Mesenchymal stem cell (in vitro differentiated cells and primary cell): ENCODE measurements around the gene ANKRD31. TPM values are rescaled to one million over a fixed set of nuclear protein-coding genes. Genes with fewer than 3 reads are reported as not detected.
A peak's percentile ranks its signal among the peaks of the same experiment; 100 is the strongest.

Experiments
- DNase-seq: peaks from one replicate; pipeline ENCODE4 v3.0.0-alpha.2; 2013
- H2AFZ ChIP-seq: one replicate; pipeline ENCODE4 v1.6.1; 2013; ENCODE audit warnings: low read depth, mild to moderate bottlenecking, control low read depth, inconsistent platforms, low read length, moderate library complexity
- H2AK5ac ChIP-seq: 2 replicates; pipeline ENCODE4 v1.6.1; 2013; ENCODE audit warnings: low read length, moderate library complexity, mild to moderate bottlenecking, inconsistent platforms; ENCODE audit not compliant: severe bottlenecking
- H2BK120ac ChIP-seq: one replicate; pipeline ENCODE4 v1.6.1; 2013; ENCODE audit warnings: low read depth, mild to moderate bottlenecking, inconsistent platforms, low read length, moderate library complexity
- H2BK12ac ChIP-seq, 2 experiments: one replicate each; pipeline ENCODE4 v1.6.1; 2013; ENCODE audit warnings: inconsistent platforms in 2 of 2, low read length in 2 of 2, mild to moderate bottlenecking in 2 of 2, moderate library complexity in 2 of 2, control low read depth in 1 of 2
- H2BK15ac ChIP-seq: one replicate; pipeline ENCODE4 v1.6.1; 2013; ENCODE audit warnings: mild to moderate bottlenecking, low read depth, inconsistent platforms; ENCODE audit not compliant: poor library complexity, severe bottlenecking
- H2BK5ac ChIP-seq: 2 replicates; pipeline ENCODE4 v1.6.1; 2013; ENCODE audit warnings: low read depth, mild to moderate bottlenecking, low read length, control low read depth, inconsistent platforms; ENCODE audit not compliant: poor library complexity, severe bottlenecking
- H3K14ac ChIP-seq, 2 experiments: one replicate each; pipeline ENCODE4 v1.6.1; 2013; ENCODE audit warnings: inconsistent platforms in 2 of 2, low read length in 2 of 2, control low read depth in 1 of 2, mild to moderate bottlenecking in 1 of 2, moderate library complexity in 1 of 2
- H3K18ac ChIP-seq, 2 experiments: one replicate each; pipeline ENCODE4 v1.6.1; 2013; ENCODE audit warnings: inconsistent platforms in 2 of 2, low read length in 2 of 2, control low read depth in 1 of 2, low read depth in 1 of 2, mild to moderate bottlenecking in 1 of 2
- H3K23ac ChIP-seq, 2 experiments: one replicate each; pipeline ENCODE4 v1.6.1; 2013; ENCODE audit warnings: inconsistent platforms in 2 of 2, low read length in 2 of 2, mild to moderate bottlenecking in 2 of 2, moderate library complexity in 2 of 2, control low read depth in 1 of 2
- H3K27ac ChIP-seq: 2 replicates; pipeline ENCODE4 v1.5.1; 2013; ENCODE audit warnings: mild to moderate bottlenecking, moderate library complexity, low read length, control low read depth, inconsistent platforms; ENCODE audit not compliant: poor library complexity, severe bottlenecking
- H3K27me3 ChIP-seq, 2 experiments: 2 replicates each; pipeline versions ENCODE4 v1.6.1 to v1.7.0; 2013; ENCODE audit warnings: low read length in 2 of 2, mild to moderate bottlenecking in 2 of 2, moderate library complexity in 2 of 2, control low read depth in 1 of 2, inconsistent platforms in 1 of 2; ENCODE audit not compliant: control insufficient read depth in 1 of 2, insufficient read depth in 1 of 2
- H3K36me3 ChIP-seq, 2 experiments: 2 replicates each; pipeline versions ENCODE4 v1.6.1 to v1.7.0; 2013; ENCODE audit warnings: low read length in 2 of 2, control low read depth in 1 of 2, inconsistent platforms in 1 of 2, low read depth in 1 of 2, mild to moderate bottlenecking in 1 of 2; ENCODE audit not compliant: insufficient read depth in 2 of 2, control insufficient read depth in 1 of 2
- H3K4ac ChIP-seq, 2 experiments: one replicate each; pipeline ENCODE4 v1.6.1; 2013; ENCODE audit warnings: inconsistent platforms in 2 of 2, low read length in 2 of 2, mild to moderate bottlenecking in 2 of 2, moderate library complexity in 2 of 2, control low read depth in 1 of 2, low read depth in 1 of 2
- H3K4me1 ChIP-seq: 2 replicates; pipeline ENCODE4 v1.6.1; 2013; ENCODE audit warnings: low read depth, low read length, control low read depth; ENCODE audit not compliant: control insufficient read depth, insufficient read depth
- H3K4me2 ChIP-seq: 2 replicates; pipeline ENCODE4 v1.6.1; 2013; ENCODE audit warnings: low read length, mild to moderate bottlenecking, inconsistent platforms; ENCODE audit not compliant: poor library complexity, severe bottlenecking
- H3K4me3 ChIP-seq, 2 experiments: 2 replicates each; pipeline versions ENCODE4 v1.5.1 to v1.7.0; 2013; ENCODE audit warnings: low read length in 2 of 2, mild to moderate bottlenecking in 2 of 2, control low read depth in 1 of 2, low read depth in 1 of 2; ENCODE audit not compliant: insufficient read depth in 1 of 2
- H3K79me1 ChIP-seq: replicated peaks from 2 replicates; pipeline ENCODE4 v1.6.1; 2013; ENCODE audit warnings: mild to moderate bottlenecking, control low read depth, low read length, inconsistent platforms; ENCODE audit not compliant: poor library complexity, severe bottlenecking
- H3K9ac ChIP-seq: 2 replicates; pipeline ENCODE4 v1.7.0; 2013; ENCODE audit warnings: mild to moderate bottlenecking, low read length, moderate library complexity
- H3K9me3 ChIP-seq: 2 replicates; pipeline ENCODE4 v1.7.0; 2013; ENCODE audit warnings: mild to moderate bottlenecking, low read length; ENCODE audit not compliant: control insufficient read depth
- H4K8ac ChIP-seq: one replicate; pipeline ENCODE4 v1.6.1; 2013; ENCODE audit warnings: inconsistent platforms, mild to moderate bottlenecking, low read length, moderate library complexity
- H4K91ac ChIP-seq: one replicate; pipeline ENCODE4 v1.6.1; 2013; ENCODE audit warnings: mild to moderate bottlenecking, low read length, inconsistent platforms
- WGBS: methylation state at CpG from one replicate; pipeline ENCODE4 v1.1.7; 2013; ENCODE audit warnings: mixed read lengths; 5-methylcytosine and 5-hydroxymethylcytosine counted together
- polyA plus RNA-seq, 2 experiments: library from polyadenylated mRNA; stranded (reverse); fragments of 200-250 nt; gene quantifications; one replicate each; pipeline ENCODE4 v1.2.3, GENCODE V29; 2013

The ANKRD31 gene, protein sequence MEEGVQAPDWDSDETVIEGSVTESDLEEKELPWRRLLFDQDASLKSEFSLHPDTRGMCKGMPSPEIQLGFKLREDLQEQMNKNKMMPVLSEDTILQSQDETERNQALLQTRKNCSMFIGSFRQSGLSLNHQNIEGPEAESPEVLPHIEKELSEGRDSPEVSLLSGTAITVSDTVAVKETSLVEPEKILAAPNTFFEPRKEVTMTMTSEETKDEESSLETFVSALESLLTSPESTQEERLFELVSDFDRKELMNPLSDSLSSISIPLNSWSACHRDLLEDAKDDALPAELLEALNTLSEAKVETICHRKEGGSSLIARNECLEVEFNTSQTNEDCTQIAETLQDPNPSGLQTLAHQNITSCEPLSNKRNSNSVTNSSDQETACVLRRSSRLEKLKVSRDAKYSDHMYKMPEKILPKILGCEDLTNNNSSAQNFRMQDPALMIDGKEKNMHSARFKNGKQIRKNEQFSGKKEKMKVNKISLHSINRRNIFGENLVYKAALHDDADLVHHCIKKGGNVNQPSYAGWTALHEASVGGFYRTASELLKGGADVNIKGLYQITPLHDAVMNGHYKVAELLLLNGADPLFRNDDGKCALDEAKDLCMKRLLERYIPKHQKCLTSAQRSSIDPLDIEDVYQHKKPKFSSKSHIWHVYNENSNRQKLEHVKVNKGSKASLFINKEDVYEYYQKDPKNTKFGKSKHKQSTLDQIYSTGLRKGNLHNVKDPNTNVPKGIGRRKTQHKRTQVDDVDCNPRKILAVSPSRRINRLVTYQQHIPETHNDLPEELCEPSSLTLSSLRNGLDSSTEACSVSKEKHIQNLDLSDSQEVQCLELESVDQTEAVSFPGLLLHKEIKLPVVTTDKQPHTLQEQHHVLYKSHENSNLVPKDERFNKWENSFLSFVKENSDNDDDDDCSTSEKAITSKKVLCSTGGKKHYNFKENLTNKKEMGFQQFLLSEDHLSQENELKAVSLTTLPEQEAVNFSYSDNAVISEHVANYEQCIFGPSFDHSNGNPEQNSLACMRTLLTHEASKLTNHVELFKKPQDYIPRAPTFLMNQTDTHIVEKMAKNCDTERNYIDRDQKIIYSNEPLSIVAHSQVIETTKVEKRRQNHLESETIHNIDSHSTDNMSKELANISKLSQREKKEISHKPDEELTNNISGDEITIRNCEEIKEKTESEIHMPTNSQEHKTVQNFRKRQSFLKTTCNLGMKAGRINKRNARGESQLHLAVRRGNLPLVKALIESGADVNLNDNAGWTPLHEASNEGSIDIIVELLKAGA (N-terminal part only)
- polyA plus RNA-seq (2013, experiment 1 of 2): 0.01 TPM
- polyA plus RNA-seq (2013, experiment 2 of 2): not detected

DNA sequence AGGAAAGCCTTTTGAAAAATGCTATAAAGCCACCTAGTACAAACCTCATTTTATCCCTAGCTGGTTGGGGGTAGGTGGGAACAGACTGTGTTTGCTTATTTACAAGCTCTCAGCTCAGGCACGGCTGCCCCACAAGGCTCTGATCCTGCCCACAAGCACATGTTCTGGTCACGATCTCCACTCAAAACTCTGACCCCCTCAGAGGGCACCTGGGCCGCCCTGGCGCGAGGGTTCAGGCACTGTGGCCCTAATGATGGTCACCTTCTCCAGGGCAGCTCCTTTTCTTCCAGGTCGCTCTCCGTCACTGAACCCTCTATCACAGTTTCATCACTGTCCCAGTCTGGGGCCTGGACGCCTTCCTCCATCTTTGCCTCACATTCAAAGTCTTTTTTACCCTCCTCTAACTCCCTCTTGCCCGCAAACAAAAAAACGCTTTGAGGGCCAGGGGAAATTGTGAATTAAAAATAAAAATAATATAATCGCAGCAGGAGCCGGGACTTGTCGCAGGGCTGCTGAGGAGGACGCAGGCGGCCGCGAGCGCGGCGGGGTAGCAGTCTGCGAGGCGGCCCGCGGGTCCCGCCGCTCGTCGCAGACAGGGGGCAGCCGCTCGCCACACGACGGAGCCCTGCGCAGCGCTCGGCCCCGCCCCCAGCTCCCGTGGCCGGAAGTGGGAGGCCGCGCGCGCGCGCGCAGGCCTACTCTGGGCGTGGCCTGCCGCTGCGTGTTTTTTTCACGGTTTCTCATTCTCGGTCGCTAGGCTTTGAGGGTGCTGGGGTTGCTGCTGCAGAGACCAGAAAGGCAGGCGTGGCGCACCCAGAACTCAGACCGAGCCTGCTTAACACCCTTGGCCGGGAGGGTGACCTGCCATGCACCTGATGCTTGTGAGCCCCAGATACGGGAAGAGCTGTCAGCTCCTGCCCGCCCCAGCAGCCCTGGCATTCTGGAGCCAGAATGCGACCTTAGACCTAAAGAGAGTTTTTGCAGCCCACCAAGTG lies at the start of gene ANKRD31:
Gene ANKRD31 (minus strand): TSS at position 557 of the 995 bp plus-strand sequence. CDS start 192 bp downstream, at position 365.
- Histone ChIP-seq H3K18ac (peak within 1 kb of the TSS; percentile 34 to 76), H3K4ac (peak within 1 kb of the TSS; percentile 39 to 75), H3K36me3 (no peaks in the 10 kb centered on the region), H3K4me1 (peaks cover 11% of the 10 kb centered on the region), H3K4me2 (peak within 1 kb of the TSS; percentile 59), H3K4me3 (peak within 1 kb of the TSS; percentile 69 to 93), H4K8ac (peak within 1 kb of the TSS; percentile 100), H2BK5ac (no peak within 1 kb of the TSS), H2AFZ (peak within 1 kb of the TSS; percentile 94), H3K23ac (no peak within 1 kb of the TSS), H4K91ac (peak within 1 kb of the TSS; percentile 94), H2BK15ac (no peak within 1 kb of the TSS), H3K9me3 (no peaks in the 10 kb centered on the region), H2AK5ac (no peak within 1 kb of the TSS), H2BK12ac (peak within 1 kb of the TSS; percentile 70 to 83), H3K27me3 (no peaks in the 10 kb centered on the region), H2BK120ac (peak within 1 kb of the TSS; percentile 73), H3K9ac (peak within 1 kb of the TSS; percentile 95), H3K27ac (peak within 1 kb of the TSS; percentile 20), H3K14ac (peak within 1 kb of the TSS in 1 of 2 experiments; percentile 45), H3K79me1 (no peaks in the 10 kb centered on the region)
- 9% methylated on average over 57 of the region's 58 CpGs for WGBS
- DNase-seq: peak; percentile 72

DNA sequence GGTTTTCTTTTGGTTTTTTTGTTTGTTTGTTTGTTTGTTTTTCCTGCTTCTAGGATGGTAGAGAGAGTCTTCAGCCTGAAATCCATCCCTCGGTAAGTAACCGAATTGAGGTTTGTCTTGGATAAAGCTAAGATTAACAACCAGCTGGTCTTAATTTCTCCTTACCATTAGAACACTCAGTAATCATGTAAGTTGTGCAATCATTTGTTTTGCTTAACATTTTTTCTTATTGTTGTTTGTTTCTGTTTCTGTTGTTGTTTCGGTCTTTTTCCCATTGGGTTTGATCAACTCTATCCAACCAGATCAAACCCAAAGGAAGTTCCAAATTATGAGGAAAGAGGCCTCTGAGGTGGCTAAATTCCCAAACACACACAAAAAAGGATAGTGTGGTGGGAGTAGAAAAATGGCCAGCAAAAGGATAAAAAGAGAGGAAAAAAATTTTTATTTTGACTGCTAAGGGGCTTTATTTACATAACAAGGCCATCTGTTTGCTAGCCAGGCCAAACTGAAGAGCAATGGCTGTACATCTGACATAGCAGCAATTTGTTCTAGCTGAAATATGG lies 49.6 kb upstream of the ANKRD31 start:
- H2BK120ac ChIP-seq: no peak overlapping the region
- H3K4me3 ChIP-seq: no peak overlapping the region
- H2AK5ac ChIP-seq: no peak overlapping the region
- WGBS: no CpG with 5 or more reads among the region's 3 CpGs
- no peak overlapping the region for H2AFZ ChIP-seq
- no peaks in the 10 kb centered on the region for H3K4me1 ChIP-seq
- no peak overlapping the region for H2BK12ac ChIP-seq
- no peaks in the 10 kb centered on the region for H3K36me3 ChIP-seq
- H3K4ac ChIP-seq: no peak overlapping the region
- no peak overlapping the region for H3K18ac ChIP-seq
- H3K14ac ChIP-seq: no peak overlapping the region
- H3K9ac ChIP-seq: no peak overlapping the region
- no peak overlapping the region for H3K4me2 ChIP-seq
- H3K79me1 ChIP-seq: no peaks in the 10 kb centered on the region
- no peaks in the 10 kb centered on the region for H3K27me3 ChIP-seq
- no peak overlapping the region for H2BK15ac ChIP-seq
- peak; percentile 18 for DNase-seq
- H3K23ac ChIP-seq: no peak overlapping the region
- H4K91ac ChIP-seq: no peak overlapping the region
- no peak overlapping the region for H2BK5ac ChIP-seq
- H3K27ac ChIP-seq: no peak overlapping the region
- H3K9me3 ChIP-seq: peaks cover 2% of the 10 kb centered on the region
- H4K8ac ChIP-seq: no peak overlapping the region

DNA sequence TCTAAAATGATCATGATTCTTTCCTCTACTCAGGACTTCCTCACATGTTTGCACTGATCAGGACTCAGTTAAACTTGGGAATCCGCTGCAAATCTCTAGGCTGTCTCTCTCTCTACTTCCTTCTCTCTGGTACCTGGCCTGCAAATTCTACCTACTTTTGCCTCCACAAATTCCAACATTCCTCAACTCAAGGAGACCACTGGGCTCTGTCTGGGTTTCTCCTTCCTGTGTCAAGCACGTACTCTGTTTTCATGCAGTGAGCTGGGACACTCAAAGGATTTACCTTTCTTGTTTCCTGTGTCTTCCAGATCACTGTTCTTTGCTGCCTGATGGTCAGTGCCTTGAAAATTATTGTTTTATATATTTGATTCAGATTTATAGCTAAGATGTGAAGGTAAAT lies 45.9 kb upstream of the ANKRD31 start:
- Histone ChIP-seq H3K9me3 (no peaks in the 10 kb centered on the region), H3K36me3 (no peaks in the 10 kb centered on the region), H4K91ac (no peak overlapping the region), H2BK120ac (no peak overlapping the region), H3K4me1 (no peaks in the 10 kb centered on the region), H2BK12ac (no peak overlapping the region), H2BK15ac (no peak overlapping the region), H3K4me2 (no peak overlapping the region), H4K8ac (no peak overlapping the region), H3K4me3 (no peak overlapping the region), H3K18ac (no peak overlapping the region), H3K14ac (no peak overlapping the region), H3K4ac (no peak overlapping the region), H3K9ac (no peak overlapping the region), H3K27ac (no peak overlapping the region), H2AK5ac (no peak overlapping the region), H3K79me1 (no peaks in the 10 kb centered on the region), H2AFZ (no peak overlapping the region), H2BK5ac (no peak overlapping the region), H3K23ac (no peak overlapping the region), H3K27me3 (no peaks in the 10 kb centered on the region)
- 88% methylated on average over 2 of the region's 2 CpGs for WGBS
- DNase-seq: no peak
